DND-41 (cell line): ENCODE data around the gene PSKH1.

Experiments
- ATAC-seq: fragments of 200-7000 bp; cut with Tn5 transposase; 3 replicates; pipeline ENCODE4 v1.9.1; 2021; ENCODE audit warnings: low read depth; ENCODE audit not compliant: insufficient read depth
- DNase-seq: peaks from one replicate; pipeline ENCODE4 v3.0.0-alpha.2; 2020
- H2AFZ ChIP-seq: 2 replicates; pipeline ENCODE4 v1.6.0; 2012; ENCODE audit warnings: low read depth, low read length
- H3K27ac ChIP-seq: 2 replicates; pipeline ENCODE4 v1.5.1; 2012; ENCODE audit warnings: low read length, inconsistent platforms
- H3K27me3 ChIP-seq: fragments of 200-600 bp; sonication (generic); 2 replicates; pipeline ENCODE4 v1.6.0; 2012; ENCODE audit warnings: low read length, mild to moderate bottlenecking, inconsistent platforms; ENCODE audit not compliant: insufficient read depth, poor library complexity
- H3K36me3 ChIP-seq: 2 replicates; pipeline ENCODE4 v1.5.1; 2012; ENCODE audit warnings: low read length, inconsistent platforms; ENCODE audit not compliant: insufficient read depth
- H3K4me1 ChIP-seq: 2 replicates; pipeline ENCODE4 v1.5.1; 2012; ENCODE audit warnings: mild to moderate bottlenecking, low read length; ENCODE audit not compliant: insufficient read depth
- H3K4me2 ChIP-seq: 2 replicates; pipeline ENCODE4 v1.6.0; 2012; ENCODE audit warnings: mild to moderate bottlenecking, moderate library complexity, low read length, inconsistent platforms; ENCODE audit not compliant: insufficient read depth
- H3K4me3 ChIP-seq, 2 experiments: fragments of 200-600 bp in 1 of 2; shearing (Covaris generic) in 1 of 2; 2 replicates each; pipeline ENCODE4 v1.5.1; 2012 to 2016; ENCODE audit warnings: inconsistent platforms in 2 of 2, low read length in 2 of 2, mild to moderate bottlenecking in 2 of 2, low read depth in 1 of 2, moderate library complexity in 1 of 2
- H3K79me2 ChIP-seq: 2 replicates; pipeline ENCODE4 v1.6.0; 2012; ENCODE audit warnings: low read length, inconsistent platforms; ENCODE audit not compliant: insufficient read depth
- H3K9ac ChIP-seq: 2 replicates; pipeline ENCODE4 v1.6.0; 2012; ENCODE audit warnings: low read depth, mild to moderate bottlenecking, inconsistent platforms, low read length, moderate library complexity
- H3K9me3 ChIP-seq: 2 replicates; pipeline ENCODE4 v1.5.1; 2012; ENCODE audit warnings: low read length, moderate library complexity, mild to moderate bottlenecking, inconsistent platforms; ENCODE audit not compliant: insufficient read depth, severe bottlenecking
- H4K20me1 ChIP-seq: 2 replicates; pipeline ENCODE4 v1.6.0; 2012; ENCODE audit warnings: low read length; ENCODE audit not compliant: insufficient read depth
- CTCF ChIP-seq: IDR thresholded peaks from 2 replicates; pipeline ENCODE4 v1.5.1; 2012; ENCODE audit warnings: borderline replicate concordance, low read length, moderate library complexity, mild to moderate bottlenecking; ENCODE audit not compliant: poor library complexity, severe bottlenecking; ENCODE audit errors: extremely low read depth
- EZH2 ChIP-seq: IDR thresholded peaks from 3 replicates; pipeline ENCODE4 v1.6.1; 2012; ENCODE audit warnings: borderline replicate concordance, low read depth, mild to moderate bottlenecking, moderate library complexity, low read length, inconsistent platforms; ENCODE audit not compliant: severe bottlenecking

The PSKH1 gene

GRCh38 chr16:67922740-67923139, 29.7 kb downstream of the PSKH1 start:
- no peak overlapping the region for H3K9ac ChIP-seq
- H3K4me3 ChIP-seq, result no peak overlapping the region
- DNase-seq (no peak), ATAC-seq (no peak)
- no peaks in the 10 kb centered on the region for H3K27me3 ChIP-seq
- H3K4me2 ChIP-seq, result no peak overlapping the region
- H4K20me1 ChIP-seq, result peaks cover 47% of the 10 kb centered on the region
- H3K36me3 ChIP-seq, result peaks cover 44% of the 10 kb centered on the region
- peaks cover 25% of the 10 kb centered on the region for H3K79me2 ChIP-seq
- H3K27ac ChIP-seq, result no peak overlapping the region
- H2AFZ ChIP-seq, result no peak overlapping the region
- no peak for TF ChIP-seq EZH2
- no peak for TF ChIP-seq CTCF
- no peaks in the 10 kb centered on the region for H3K9me3 ChIP-seq
- no peaks in the 10 kb centered on the region for H3K4me1 ChIP-seq

GRCh38 chr16:67923414-67924116, 30.5 kb downstream of the PSKH1 start:
- Histone ChIP-seq H3K4me3 (no peak overlapping the region), H3K27ac (no peak overlapping the region), H3K9me3 (no peaks in the 10 kb centered on the region), H3K9ac (no peak overlapping the region), H3K36me3 (peaks cover 46% of the 10 kb centered on the region), H3K4me2 (no peak overlapping the region), H3K4me1 (no peaks in the 10 kb centered on the region), H4K20me1 (peaks cover 43% of the 10 kb centered on the region), H2AFZ (no peak overlapping the region), H3K27me3 (no peaks in the 10 kb centered on the region), H3K79me2 (peaks cover 18% of the 10 kb centered on the region)
- ATAC-seq (no peak), DNase-seq (no peak)
- no peak for TF ChIP-seq EZH2
- TF ChIP-seq CTCF, result no peak

- H3K79me2 ChIP-seq, result peaks cover 12% of the 10 kb centered on the region
- H2AFZ ChIP-seq, result no peak overlapping the region
- TF ChIP-seq CTCF, result no peak
- TF ChIP-seq EZH2, result no peak
- H4K20me1 ChIP-seq, result peaks cover 37% of the 10 kb centered on the region
- H3K9me3 ChIP-seq, result no peaks in the 10 kb centered on the region
- DNase-seq (no peak), ATAC-seq (no peak)
- H3K4me1 ChIP-seq, result no peaks in the 10 kb centered on the region
- H3K9ac ChIP-seq, result no peak overlapping the region
- H3K27me3 ChIP-seq, result no peaks in the 10 kb centered on the region
- no peak overlapping the region for H3K4me2 ChIP-seq
- H3K27ac ChIP-seq, result no peak overlapping the region
- H3K36me3 ChIP-seq, result peaks cover 47% of the 10 kb centered on the region
- no peak overlapping the region for H3K4me3 ChIP-seq
Measured at GRCh38 chr16:67924140-67924906, 31.3 kb downstream of the PSKH1 start.
